C4-2B (cell line): ENCODE measurements around the gene F12.
A peak's percentile ranks its signal among the peaks of the same experiment; 100 is the strongest.

Experiments used
- CTCF ChIP-seq: fragments of 450-650 bp; conservative IDR thresholded peaks from 2 replicates; pipeline ENCODE4 v1.5.1; 2017; ENCODE audit warnings: mild to moderate bottlenecking
- ZFX ChIP-seq: fragments of 450-650 bp; IDR thresholded peaks from 2 replicates; pipeline ENCODE4 v1.6.1; 2017

- peak; percentile 83 for TF ChIP-seq CTCF
- TF ChIP-seq ZFX, result peak; percentile 52; the same call in 1 of the 2 replicates
These were observed 5.3 kb downstream of the F12 start for GRCh38 chr5:177403792-177404640.
